Inferior parietal cortex (tissue), 1 donor: ENCODE data around the gene NME2.

Source experiments
- DNase-seq: peaks from one replicate; pipeline ENCODE4 v3.0.0-alpha.2; 2016; ENCODE audit errors: extremely low spot score

Gene NME2

GRCh38 chr17:51203838-51204237, 37.6 kb downstream of the NME2 start:
- DNase-seq: no peak

- no peak for DNase-seq
These were observed 48.7 kb downstream of the NME2 start for GRCh38 chr17:51214920-51215319.

GRCh38 chr17:51217946-51218345, 51.7 kb downstream of the NME2 start:
- DNase-seq: no peak

GRCh38 chr17:51221322-51221721, 55.1 kb downstream of the NME2 start:
- no peak for DNase-seq
